Adrenal gland (tissue), 12 donors: ENCODE results near the gene ENPP6. TPM values are rescaled to one million over a fixed set of nuclear protein-coding genes. Genes with fewer than 3 reads are reported as not detected.

Experiments
- DNase-seq, 7 donors: peaks; one replicate each; pipeline ENCODE4 v3.0.0-alpha.2; 2019 to 2020
- H3K27ac ChIP-seq, 5 donors: fragments of 200-600 bp; sonication (generic) in 4 of 5; 1 replicate in 3 of 5; 2 replicates in 2 of 5; pipeline versions ENCODE4 v1.5.1 to v1.8.0; 2016 to 2020; ENCODE audit warnings: mild to moderate bottlenecking in 1 of 5
- H3K27me3 ChIP-seq: fragments of 200-600 bp; 2 replicates; pipeline ENCODE4 v1.8.0; 2021
- H3K36me3 ChIP-seq, 2 donors: fragments of 200-600 bp; replicated peaks in 1 of 2; 1 replicate in 1 of 2; 2 replicates in 1 of 2; pipeline versions ENCODE4 v1.5.1 to v1.8.0; 2018 to 2022
- H3K4me1 ChIP-seq, 2 donors: fragments of 200-600 bp; replicated peaks in 1 of 2; 1 replicate in 1 of 2; 2 replicates in 1 of 2; pipeline versions ENCODE4 v1.5.1 to v1.8.0; 2018 to 2021
- H3K4me3 ChIP-seq, 4 donors: fragments of 200-600 bp; sonication (generic) in 3 of 4; one replicate each; pipeline ENCODE4 v1.5.1; 2016 to 2018
- H3K9me3 ChIP-seq, 3 donors: fragments of 200-600 bp; sonication (generic) in 1 of 3; replicated peaks in 1 of 3; 1 replicate in 2 of 3; 2 replicates in 1 of 3; pipeline versions ENCODE4 v1.5.1 to v1.8.0; 2016 to 2021
- POLR2A ChIP-seq, 2 donors: fragments of 450-650 bp; IDR thresholded peaks; one replicate each; pipeline ENCODE4 v1.6.1; 2017; ENCODE audit warnings: antibody characterized with exemption in 2 of 2, mild to moderate bottlenecking in 2 of 2, moderate library complexity in 1 of 2
- WGBS, 4 donors: extraction: QIAGEN DNeasy Blood & Tissue Kit in 2 of 4; methylation state at CpG; one replicate each; pipeline versions ENCODE4 v1.1.5 to v1.1.7; 2013 to 2017; 5-methylcytosine and 5-hydroxymethylcytosine counted together
- intact Hi-C, 2 donors: fragments of 100-400 bp; cut with DNase I; formaldehyde crosslinking; loops; one replicate each; pipeline versions ENCODE4 v1.14.1 to v1.15.0; 2022 to 2023
- polyA plus RNA-seq, 3 donors: library from polyadenylated mRNA; stranded (reverse); fragments of 200-250 nt in 2 of 3; fragments of 350-450 nt in 1 of 3; fragmentation: Illumina TruSeq in 1 of 3; extraction: RNeasy Lipid Tissue Mini Kit (QIAGEN cat#74804) in 1 of 3; gene quantifications; one replicate each; pipeline ENCODE4 v1.2.3, GENCODE V29; 2013 to 2014
- total RNA-seq, 9 donors: library from RNA; depleted of rRNA in 4 of 9; stranded (reverse); fragments of >200 nt in 4 of 9; fragments of 120-200 nt in 1 of 9; fragmentation: NEBNext Ultra II Directional in 1 of 9; extraction: Animal tissue kit (Norgen Biotek cat#: 25700) in 1 of 9; gene quantifications; one replicate each; pipeline versions ENCODE4 v1.1.0 to v1.2.4, GENCODE V29; 2013 to 2023
- TF ChIP-seq, protein P1 (sequence below), 6 experiments: fragments of 450-650 bp in 4 of 6; fragments of 200-600 bp in 2 of 6; sonication (generic) in 1 of 6; IDR thresholded peaks; 1 replicate in 5 of 6; 2 replicates in 1 of 6; pipeline versions ENCODE4 v1.5.1 to v1.8.0; 2016 to 2021; ENCODE audit warnings: antibody characterized with exemption in 6 of 6, mild to moderate bottlenecking in 2 of 6, moderate library complexity in 1 of 6
- donor health status: healthy with polysubstance abuse.
- donor health status: Bipolar disorder and iron deficiency.
- donor health status: DM: yes; HTN: yes; CAD: no.
- donor health status: DM: no; HTN: no; CAD: no.
- donor health status: DM: no; HTN: no; CAD: no.
- donor health status: DM: yes; HTN: yes; CAD: no.

ENPP6 gene
- total and polyA plus RNA-seq, 12 donors = 0.18 to 11.3 (median 0.46) TPM; not detected in 1

DNA sequence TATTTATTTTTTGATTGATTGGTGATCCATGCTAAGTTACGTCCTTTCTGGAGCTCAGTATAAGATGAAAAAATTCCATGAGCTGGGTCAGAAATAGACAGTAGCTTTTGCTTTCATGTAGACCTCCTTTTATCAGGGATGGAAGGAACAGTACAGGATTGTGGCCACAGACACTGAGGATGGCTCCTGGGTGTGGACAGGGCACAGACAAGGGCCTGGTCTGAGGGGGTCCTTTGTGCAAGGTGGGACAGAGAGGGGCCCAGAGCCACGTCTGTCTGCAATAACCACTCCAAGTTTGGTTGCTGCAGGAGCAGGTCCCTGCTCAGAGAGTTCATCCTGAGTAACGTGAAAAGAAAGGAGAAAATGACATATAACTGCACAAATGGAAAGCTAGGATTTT, 127.1 kb downstream of the ENPP6 start:
- DNase-seq = no peak
- Histone ChIP-seq H3K27me3 (no peaks in the 10 kb centered on the region), H3K4me1 (no peaks in the 10 kb centered on the region), H3K9me3 (no peaks in the 10 kb centered on the region), H3K36me3 (no peaks in the 10 kb centered on the region), H3K27ac (no peak overlapping the region), H3K4me3 (no peak overlapping the region)
- intact Hi-C loops = no loop called here
- 71 to 82% (median 75%) methylated on average over 3 of the region's 3 CpGs for WGBS, 4 donors
- no peak for TF ChIP-seq POLR2A (IDR thresholded peaks at IDR 0.05)
- TF ChIP-seq, protein P1, sequence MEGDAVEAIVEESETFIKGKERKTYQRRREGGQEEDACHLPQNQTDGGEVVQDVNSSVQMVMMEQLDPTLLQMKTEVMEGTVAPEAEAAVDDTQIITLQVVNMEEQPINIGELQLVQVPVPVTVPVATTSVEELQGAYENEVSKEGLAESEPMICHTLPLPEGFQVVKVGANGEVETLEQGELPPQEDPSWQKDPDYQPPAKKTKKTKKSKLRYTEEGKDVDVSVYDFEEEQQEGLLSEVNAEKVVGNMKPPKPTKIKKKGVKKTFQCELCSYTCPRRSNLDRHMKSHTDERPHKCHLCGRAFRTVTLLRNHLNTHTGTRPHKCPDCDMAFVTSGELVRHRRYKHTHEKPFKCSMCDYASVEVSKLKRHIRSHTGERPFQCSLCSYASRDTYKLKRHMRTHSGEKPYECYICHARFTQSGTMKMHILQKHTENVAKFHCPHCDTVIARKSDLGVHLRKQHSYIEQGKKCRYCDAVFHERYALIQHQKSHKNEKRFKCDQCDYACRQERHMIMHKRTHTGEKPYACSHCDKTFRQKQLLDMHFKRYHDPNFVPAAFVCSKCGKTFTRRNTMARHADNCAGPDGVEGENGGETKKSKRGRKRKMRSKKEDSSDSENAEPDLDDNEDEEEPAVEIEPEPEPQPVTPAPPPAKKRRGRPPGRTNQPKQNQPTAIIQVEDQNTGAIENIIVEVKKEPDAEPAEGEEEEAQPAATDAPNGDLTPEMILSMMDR (IDR thresholded peaks at IDR 0.05) = no peak

DNA sequence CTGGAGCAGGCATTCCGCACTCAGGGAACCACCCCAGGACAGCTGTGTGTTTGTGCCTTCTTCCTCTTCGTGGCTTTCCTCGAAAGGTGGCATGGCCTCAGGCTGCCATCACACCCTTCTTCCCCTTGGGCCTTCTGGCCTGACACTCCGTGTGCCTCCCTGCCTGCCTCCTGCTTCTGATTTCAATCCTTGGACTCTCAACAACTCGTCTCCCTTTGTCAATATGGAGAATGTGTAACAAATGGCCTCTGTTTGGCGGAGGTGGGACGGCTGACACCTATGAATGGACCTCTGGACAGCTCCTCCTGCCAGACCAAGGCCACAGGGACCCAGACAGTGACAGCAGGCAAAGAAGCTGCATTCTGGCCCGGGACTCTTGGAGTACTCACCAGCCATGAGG, 137.0 kb downstream of the ENPP6 start:
- Histone ChIP-seq H3K36me3 (no peaks in the 10 kb centered on the region), H3K27ac (no peak overlapping the region), H3K9me3 (no peaks in the 10 kb centered on the region), H3K4me3 (no peak overlapping the region), H3K4me1 (no peaks in the 10 kb centered on the region), H3K27me3 (no peaks in the 10 kb centered on the region)
- intact Hi-C loops = no loop called here
- 61 to 76% (median 64%) methylated on average over 7 to 8 of the region's 8 CpGs for WGBS, 4 donors
- peak in 1 of 7 donors; percentile 43 for DNase-seq
- no peak for TF ChIP-seq POLR2A (IDR thresholded peaks at IDR 0.05)
- TF ChIP-seq, protein P1 (IDR thresholded peaks at IDR 0.05) = no peak

DNA sequence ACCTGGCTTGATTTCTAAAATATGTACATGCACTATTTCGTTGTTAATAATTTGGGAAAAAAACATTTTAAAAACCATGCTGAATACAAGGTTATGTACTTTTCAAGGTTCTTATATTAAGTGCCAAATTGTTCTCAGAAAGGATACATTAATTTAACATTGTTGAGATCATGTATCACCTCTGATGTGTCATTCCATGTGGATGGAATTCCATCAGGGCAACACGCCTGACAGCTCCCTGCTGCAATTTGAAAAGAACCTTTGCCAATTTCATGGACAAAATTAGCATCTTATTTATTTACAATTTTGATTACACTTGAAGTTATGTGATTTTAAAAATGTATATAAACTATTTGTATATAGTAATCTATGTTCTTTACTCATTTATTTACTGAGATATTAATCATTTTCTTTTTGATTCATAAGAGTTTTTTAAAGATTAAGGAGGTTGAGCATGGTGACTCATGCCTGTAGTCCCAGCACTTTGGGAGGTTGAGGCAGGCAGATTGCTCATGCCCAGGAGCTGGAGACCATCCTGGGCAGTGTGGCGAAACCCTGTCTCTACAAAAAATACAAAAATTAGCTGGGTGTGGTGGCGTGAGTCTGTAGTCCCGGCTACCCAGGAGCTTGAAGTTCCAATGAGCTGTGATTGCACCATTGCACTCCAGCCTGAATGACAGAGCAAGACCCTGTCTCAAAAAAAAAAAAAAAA, 142.8 kb downstream of the ENPP6 start:
- TF ChIP-seq, protein P1 (IDR thresholded peaks at IDR 0.05) = no peak
- TF ChIP-seq POLR2A (IDR thresholded peaks at IDR 0.05) = no peak
- H3K4me1 ChIP-seq = no peaks in the 10 kb centered on the region
- H3K36me3 ChIP-seq = no peaks in the 10 kb centered on the region
- no peak overlapping the region for H3K27ac ChIP-seq
- no peaks in the 10 kb centered on the region for H3K27me3 ChIP-seq
- WGBS, 4 donors = 80 to 87% (median 83%) methylated on average over 5 of the region's 5 CpGs
- no peaks in the 10 kb centered on the region for H3K9me3 ChIP-seq
- no peak overlapping the region for H3K4me3 ChIP-seq
- DNase-seq = no peak
- intact Hi-C loops = loop anchor here in 1 of 2 donors (10.0 kb wide), 1 partner anchor 660 kb away; no protein-coding TSS in a partner anchor

DNA sequence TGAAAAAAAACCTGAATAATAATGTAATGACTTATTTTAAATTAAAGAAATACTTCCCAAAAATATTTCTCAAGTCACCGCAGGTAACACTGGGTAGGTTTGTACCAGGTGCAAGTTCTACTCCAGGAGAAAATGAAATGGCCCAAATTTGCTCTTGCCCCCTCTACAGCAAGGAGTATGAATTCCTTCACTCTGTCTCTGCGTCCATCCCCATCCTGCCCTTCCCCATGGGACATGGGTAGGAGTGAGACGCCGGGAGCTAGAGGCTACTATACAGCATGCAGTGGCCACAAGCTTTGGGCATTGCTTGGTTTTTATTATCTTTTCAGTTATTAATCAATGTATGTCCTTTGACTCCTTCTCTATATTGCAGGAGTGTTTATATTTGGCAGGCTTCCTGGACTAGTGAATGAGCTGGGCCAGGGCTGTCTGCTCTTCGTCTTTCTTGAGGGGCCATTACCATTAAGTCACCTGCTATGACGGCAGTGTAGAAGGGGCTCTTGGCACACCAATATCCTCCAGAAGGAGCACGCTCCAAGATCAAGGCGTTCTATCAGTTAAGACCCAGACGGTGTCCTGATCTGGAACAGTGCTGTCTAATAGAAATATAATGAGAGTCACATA, 149.6 kb downstream of the ENPP6 start:
- Histone ChIP-seq H3K9me3 (no peaks in the 10 kb centered on the region), H3K27ac (no peak overlapping the region), H3K27me3 (no peaks in the 10 kb centered on the region), H3K4me3 (no peak overlapping the region), H3K4me1 (peaks cover 5 to 9% of the 10 kb centered on the region in 2 donors), H3K36me3 (no peaks in the 10 kb centered on the region)
- intact Hi-C loops = no loop called here
- DNase-seq = no peak
- TF ChIP-seq, protein P1 (IDR thresholded peaks at IDR 0.05) = no peak
- TF ChIP-seq POLR2A (IDR thresholded peaks at IDR 0.05) = no peak
- WGBS, 4 donors = 70 to 82% (median 78%) methylated on average over 9 of the region's 9 CpGs
